ENCODE measurements around the gene KRT38.

KRT38 gene

DNA sequence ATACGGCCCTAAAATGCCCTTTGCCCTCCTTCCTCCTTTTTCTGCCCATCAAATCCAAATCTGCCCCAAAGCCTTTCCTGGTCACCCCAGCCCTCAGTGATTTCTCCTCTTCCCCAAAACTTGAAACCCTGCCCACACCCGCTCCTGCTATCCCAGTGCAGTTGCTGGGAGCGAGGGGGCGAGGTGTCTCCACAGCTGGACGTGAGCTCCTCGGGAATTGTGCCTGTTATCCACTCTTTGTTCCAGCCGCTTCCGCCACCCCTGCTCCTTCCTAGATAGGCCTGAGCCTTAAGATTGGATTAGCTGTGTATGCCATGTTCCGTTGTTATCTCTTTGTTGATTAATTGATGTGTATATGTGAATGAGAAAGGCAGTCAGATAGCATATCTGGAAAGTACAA lies 42.7 kb upstream of the KRT38 start:
- DNase-seq (ENCODE audit: insufficient read length, low spot score): no peak
- TF ChIP-seq, protein P1, sequence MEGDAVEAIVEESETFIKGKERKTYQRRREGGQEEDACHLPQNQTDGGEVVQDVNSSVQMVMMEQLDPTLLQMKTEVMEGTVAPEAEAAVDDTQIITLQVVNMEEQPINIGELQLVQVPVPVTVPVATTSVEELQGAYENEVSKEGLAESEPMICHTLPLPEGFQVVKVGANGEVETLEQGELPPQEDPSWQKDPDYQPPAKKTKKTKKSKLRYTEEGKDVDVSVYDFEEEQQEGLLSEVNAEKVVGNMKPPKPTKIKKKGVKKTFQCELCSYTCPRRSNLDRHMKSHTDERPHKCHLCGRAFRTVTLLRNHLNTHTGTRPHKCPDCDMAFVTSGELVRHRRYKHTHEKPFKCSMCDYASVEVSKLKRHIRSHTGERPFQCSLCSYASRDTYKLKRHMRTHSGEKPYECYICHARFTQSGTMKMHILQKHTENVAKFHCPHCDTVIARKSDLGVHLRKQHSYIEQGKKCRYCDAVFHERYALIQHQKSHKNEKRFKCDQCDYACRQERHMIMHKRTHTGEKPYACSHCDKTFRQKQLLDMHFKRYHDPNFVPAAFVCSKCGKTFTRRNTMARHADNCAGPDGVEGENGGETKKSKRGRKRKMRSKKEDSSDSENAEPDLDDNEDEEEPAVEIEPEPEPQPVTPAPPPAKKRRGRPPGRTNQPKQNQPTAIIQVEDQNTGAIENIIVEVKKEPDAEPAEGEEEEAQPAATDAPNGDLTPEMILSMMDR (IDR thresholded peaks at IDR 0.05; ENCODE audit: insufficient read depth, missing control alignments): no peak
- no peak for FAIRE-seq

DNA sequence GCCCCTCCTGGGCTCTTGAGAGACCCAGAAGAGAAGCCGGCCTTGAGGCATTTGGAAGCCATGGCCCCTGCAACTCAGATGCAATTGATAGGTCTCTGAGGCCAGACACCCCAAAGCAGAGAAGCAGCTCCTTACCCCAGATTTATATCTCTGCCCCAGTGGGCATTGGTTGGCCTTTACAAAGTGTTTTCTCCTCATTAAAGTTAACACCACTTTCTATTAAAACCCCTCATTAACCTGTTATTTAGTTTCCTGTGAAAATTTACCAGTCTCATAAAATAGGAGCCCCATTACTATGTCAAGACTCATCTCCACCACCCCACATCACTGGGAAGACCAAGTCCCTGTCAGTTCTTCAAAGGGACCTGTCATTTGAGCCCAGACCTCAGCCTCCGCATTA lies 40.3 kb upstream of the KRT38 start, which contains the start of gene KRT35:
KRT35 (minus strand) TSS at position 116 of the 400 bp plus-strand sequence; CDS start at position 62, 54 bp downstream.
- FAIRE-seq (no peak), DNase-seq (ENCODE audit: insufficient read length, low spot score) (no peak)
- TF ChIP-seq, protein P1 (IDR thresholded peaks at IDR 0.05; ENCODE audit: insufficient read depth, missing control alignments): no peak

DNA sequence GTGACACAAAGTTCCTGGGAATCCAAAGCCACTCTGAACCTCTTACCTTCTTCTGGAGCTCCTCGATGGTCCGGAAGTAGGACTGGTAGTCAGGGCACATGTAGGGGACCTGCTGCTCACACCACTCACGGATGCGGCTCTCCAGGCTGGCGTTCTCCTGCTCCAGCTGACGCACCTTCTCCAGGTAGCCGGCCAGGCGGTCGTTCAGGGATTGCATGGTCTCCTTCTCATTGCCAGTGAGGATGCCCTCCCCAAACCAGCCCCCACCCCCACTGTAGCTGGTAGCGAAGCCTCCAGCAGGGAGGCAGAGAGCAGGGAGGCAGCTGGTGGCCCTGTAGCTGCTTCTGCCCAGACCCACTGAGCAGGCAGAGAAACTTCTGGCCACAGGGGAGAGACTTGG lies 39.8 kb upstream of the KRT38 start:
- DNase-seq (ENCODE audit: insufficient read length, low spot score): no peak
- TF ChIP-seq, protein P1 (IDR thresholded peaks at IDR 0.05; ENCODE audit: insufficient read depth, missing control alignments): no peak
- no peak for FAIRE-seq

DNA sequence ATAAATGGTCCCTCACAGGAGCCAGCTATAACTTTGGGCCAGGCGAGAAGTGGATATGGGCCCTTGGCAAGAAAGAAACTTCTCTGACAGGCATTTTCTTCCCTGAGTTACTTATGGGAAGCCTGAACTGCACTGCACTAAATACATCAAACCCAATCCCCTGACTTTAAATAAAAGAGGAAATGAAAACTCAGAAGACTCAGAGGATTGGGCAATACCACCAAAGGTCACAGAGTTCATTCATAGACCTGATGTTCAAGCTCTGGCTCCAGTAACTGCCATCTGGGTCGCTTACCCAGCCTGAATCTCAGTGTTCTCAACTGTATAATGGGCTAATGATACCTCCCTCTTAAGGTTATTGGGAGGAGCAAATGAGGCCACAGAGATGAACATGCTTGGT lies 39.4 kb upstream of the KRT38 start:
- FAIRE-seq (no peak), DNase-seq (ENCODE audit: insufficient read length, low spot score) (no peak)
- TF ChIP-seq, protein P1 (IDR thresholded peaks at IDR 0.05; ENCODE audit: insufficient read depth, missing control alignments): no peak

DNA sequence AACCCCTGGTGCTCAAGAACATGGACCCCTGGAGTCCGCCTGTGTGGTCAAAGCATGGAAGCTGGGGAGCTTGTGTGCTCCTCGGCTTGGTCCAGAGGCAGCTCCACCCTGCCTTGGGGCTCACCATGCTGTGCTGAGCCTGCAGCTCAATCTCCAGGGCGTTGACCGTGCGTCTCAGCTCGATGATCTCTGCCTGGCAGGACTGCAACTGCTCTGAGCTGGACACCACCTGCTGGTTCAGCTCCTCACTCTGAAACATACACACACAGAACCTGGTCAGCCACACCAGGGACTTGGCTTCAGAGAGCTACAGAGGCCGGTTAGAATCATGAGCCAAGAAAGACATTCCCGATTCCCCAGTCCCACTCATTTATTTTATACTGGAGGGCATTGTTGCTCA lies 37.5 kb upstream of the KRT38 start:
- no peak for DNase-seq (ENCODE audit: insufficient read length, low spot score)
- TF ChIP-seq, protein P1 (IDR thresholded peaks at IDR 0.05; ENCODE audit: insufficient read depth, missing control alignments): no peak
- no peak for FAIRE-seq

DNA sequence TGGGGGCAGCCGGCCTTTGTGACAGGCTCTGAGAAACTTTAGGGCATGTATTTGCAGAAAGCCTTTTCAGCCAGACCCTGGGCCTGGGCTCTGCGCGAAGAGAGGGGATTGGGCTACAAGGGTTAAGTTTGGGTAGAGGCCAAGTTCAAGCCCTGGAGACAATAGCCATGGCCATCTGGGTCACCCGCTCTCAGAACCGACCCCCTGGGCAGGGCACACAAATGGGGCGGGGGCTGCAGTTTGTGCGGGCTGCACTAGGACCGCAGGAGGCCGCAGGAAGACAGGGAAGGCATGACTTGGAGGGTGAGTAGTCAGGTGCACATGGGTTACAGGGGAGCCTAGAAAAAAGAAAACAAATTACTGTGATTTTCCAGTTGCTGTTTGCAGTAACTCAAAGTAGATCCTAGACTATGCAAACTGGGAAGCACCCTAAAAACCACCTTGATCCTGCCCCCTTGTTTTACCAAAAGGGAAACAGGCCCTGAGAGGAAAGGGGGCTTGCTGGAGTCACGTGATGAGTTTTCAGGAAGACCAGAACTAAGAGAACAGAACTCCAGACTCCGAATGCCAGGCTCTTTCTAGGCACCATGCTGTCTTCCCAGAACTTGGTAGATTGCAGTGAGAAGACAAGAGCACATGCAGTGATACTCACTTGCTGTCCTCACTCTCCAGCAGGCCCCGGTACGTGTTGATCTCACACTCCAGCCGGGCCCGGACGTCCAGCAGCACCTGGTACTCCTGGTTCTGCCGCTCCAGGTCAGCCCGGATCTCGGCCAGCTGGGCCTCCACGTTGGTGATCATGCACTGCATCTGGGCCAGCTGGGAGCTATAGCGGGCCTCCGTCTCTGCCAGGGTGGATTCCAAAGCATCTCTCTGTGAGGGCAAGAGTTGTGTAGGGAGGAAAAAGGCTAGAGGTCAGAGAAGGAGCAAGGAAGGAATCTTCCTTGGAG lies 36.4 kb upstream of the KRT38 start:
- TF ChIP-seq, protein P1 (IDR thresholded peaks at IDR 0.05; ENCODE audit: insufficient read depth, missing control alignments): no peak
- no peak for DNase-seq (ENCODE audit: insufficient read length, low spot score)
- no peak for FAIRE-seq

GRCh38 chr17:41475421-41475820 lies 34.6 kb upstream of the KRT38 start:
- DNase-seq (ENCODE audit: insufficient read length, low spot score) (no peak), FAIRE-seq (no peak)
- TF ChIP-seq, protein P1 (IDR thresholded peaks at IDR 0.05; ENCODE audit: insufficient read depth, missing control alignments): no peak

Measured in D721Med (cell line).